Stimulated activated CD8-positive, alpha-beta memory T cell treated with anti-CD3 and anti-CD28 coated beads, Interleukin-12 subunit alpha, Interleukin-12 subunit beta, amount 100 ng/mL, for 1 hour (primary cell): ENCODE results near the gene BCO1.

Experiments
- DNase-seq: peaks from one replicate; pipeline ENCODE4 v3.0.0-alpha.2; 2020; ENCODE audit warnings: low read depth

BCO1 gene

GRCh38 chr16:81277541-81278080 is 39.1 kb downstream of the BCO1 start:
- DNase-seq: no peak

- DNase-seq: no peak
Observed at GRCh38 chr16:81278526-81278925, 40.0 kb downstream of the BCO1 start.

- DNase-seq: no peak
Observed at GRCh38 chr16:81279392-81279791, 40.9 kb downstream of the BCO1 start.

GRCh38 chr16:81280393-81280792 is 41.9 kb downstream of the BCO1 start:
- no peak for DNase-seq

GRCh38 chr16:81283044-81283443 is 44.6 kb downstream of the BCO1 start:
- no peak for DNase-seq

- DNase-seq: no peak
Observed at GRCh38 chr16:81284995-81285600, 46.6 kb downstream of the BCO1 start.

- no peak for DNase-seq
Observed at GRCh38 chr16:81286190-81286589, 47.7 kb downstream of the BCO1 start.

- DNase-seq: no peak
Observed at GRCh38 chr16:81291117-81291516, 52.6 kb downstream of the BCO1 start.

- DNase-seq: no peak
Observed at GRCh38 chr16:81292936-81293335, 54.4 kb downstream of the BCO1 start.

- DNase-seq: no peak
Observed at GRCh38 chr16:81293909-81294802, 55.7 kb downstream of the BCO1 start.

GRCh38 chr16:81296631-81297030 is 58.1 kb downstream of the BCO1 start:
- DNase-seq: no peak

- no peak for DNase-seq
Observed at GRCh38 chr16:81307770-81308169, 69.3 kb downstream of the BCO1 start.

- DNase-seq: no peak
Observed at GRCh38 chr16:81310045-81310644, 71.7 kb downstream of the BCO1 start.

GRCh38 chr16:81311762-81312161 is 73.3 kb downstream of the BCO1 start:
- DNase-seq: no peak

GRCh38 chr16:81313701-81314602 is 75.5 kb downstream of the BCO1 start:
- DNase-seq: no peak

GRCh38 chr16:81314603-81315270 is 76.2 kb downstream of the BCO1 start, which contains the start of gene GAN:
GAN (plus strand) TSS chr16:81314962; CDS start chr16:81315114, 152 bp downstream.
- DNase-seq: peak; percentile 89

- peak; percentile 25 for DNase-seq
Observed at GRCh38 chr16:81315271-81316175, 77.0 kb downstream of the BCO1 start.

GRCh38 chr16:81316176-81316496 is 77.6 kb downstream of the BCO1 start:
- DNase-seq: no peak

- DNase-seq: no peak
Observed at GRCh38 chr16:81318711-81319110, 80.2 kb downstream of the BCO1 start.

- no peak for DNase-seq
Observed at GRCh38 chr16:81319221-81319912, 80.9 kb downstream of the BCO1 start.
